Measurements from ENCODE around the gene CREG1. TPM values are rescaled to one million over a fixed set of nuclear protein-coding genes. Genes with fewer than 3 reads are reported as not detected.

Gene CREG1
- total and polyA plus RNA-seq, 2 experiments from 2014 or later, result 21.2 to 42.7 TPM

DNA sequence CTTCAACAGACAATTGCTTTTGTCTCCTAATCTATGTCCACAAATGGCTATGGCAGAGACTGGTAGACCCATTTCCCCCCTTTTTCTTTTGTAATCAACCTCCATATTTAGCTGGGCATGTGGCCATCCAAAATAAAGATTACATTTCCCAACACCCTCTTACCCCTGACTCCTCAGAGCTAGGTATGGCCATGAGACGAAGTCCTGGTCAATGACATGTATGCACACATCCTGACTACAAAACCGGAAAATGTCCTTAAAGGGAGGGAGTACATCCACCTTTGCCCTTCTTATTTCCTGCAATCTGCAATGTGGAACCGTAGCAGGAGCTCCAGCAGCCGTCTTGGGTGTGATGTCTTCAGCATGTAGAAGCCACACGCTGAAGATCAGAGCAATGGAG lies 40.3 kb upstream of the CREG1 start:
- no peaks in the 10 kb centered on the region for H4K20me1 ChIP-seq (replicated peaks; ENCODE audit: insufficient read depth)
- no peak overlapping the region for H3K27ac ChIP-seq (ENCODE audit: low read depth)
- DNase-seq (ENCODE audit: low spot score) (no peak), ATAC-seq (no peak)
- Mint-ChIP-seq H3K27ac (no peak overlapping the region), H3K4me3 (no peak overlapping the region), H3K27me3 (ENCODE audit: insufficient read depth, low read depth, poor library complexity) (no peaks in the 10 kb centered on the region), H3K4me1 (no peaks in the 10 kb centered on the region), H3K36me3 (ENCODE audit: low read depth) (no peaks in the 10 kb centered on the region), H3K9me3 (peaks cover 11% of the 10 kb centered on the region; the same call in 1 of the 3 replicates)
- no peaks in the 10 kb centered on the region for H3K36me3 ChIP-seq (ENCODE audit: insufficient read depth)
- no peak for TF ChIP-seq STAT1 (IDR thresholded peaks at IDR 0.05; ENCODE audit: unreplicated experiment)
- no peak for TF ChIP-seq CREB1 (CRISPR knock-in tag; IDR thresholded peaks at IDR 0.05; ENCODE audit: low read depth)
- no peak for TF ChIP-seq POLR2AphosphoS5 (IDR thresholded peaks at IDR 0.05; ENCODE audit: low read depth)
- no peak for TF ChIP-seq EZH2 (IDR thresholded peaks at IDR 0.05; ENCODE audit: low read depth, unreplicated experiment)
- TF ChIP-seq REST (IDR thresholded peaks at IDR 0.05; ENCODE audit: unreplicated experiment), result no peak
- no peak for TF ChIP-seq ZNF462 (CRISPR knock-in tag; IDR thresholded peaks at IDR 0.05)
- no peak for TF ChIP-seq ZNF331 (CRISPR knock-in tag; IDR thresholded peaks at IDR 0.05; ENCODE audit: low read depth)
- TF ChIP-seq NANOG (IDR thresholded peaks at IDR 0.05; ENCODE audit: borderline replicate concordance), result no peak
- no peak overlapping the region for H2AFZ ChIP-seq
- H3K4me2 ChIP-seq, result no peak overlapping the region
- no peaks in the 10 kb centered on the region for H3K79me2 ChIP-seq (replicated peaks; ENCODE audit: insufficient read depth)
- no peaks in the 10 kb centered on the region for H3K9me2 ChIP-seq (ENCODE audit: insufficient read depth)
- no peaks in the 10 kb centered on the region for H3F3A ChIP-seq (replicated peaks; ENCODE audit: low read depth)
- H3K4me1 ChIP-seq (ENCODE audit: insufficient read depth), result no peaks in the 10 kb centered on the region
- H3K4me3 ChIP-seq, result no peak overlapping the region
- no peaks in the 10 kb centered on the region for H3K27me3 ChIP-seq (ENCODE audit: insufficient read depth)

All from GM23338 (cell line).